ENCODE data around the gene PPP2R3A.
A peak's percentile ranks its signal among the peaks of the same experiment; 100 is the strongest.
"Not testable (repeated sequence)": the region's sequence is repeated elsewhere in the genome, so short reads cannot be mapped to it uniquely, and the experiment has no call there.

The PPP2R3A gene

GRCh38 chr3:136106101-136106500 is 140.6 kb downstream of the PPP2R3A start:
- DNase-seq (ENCODE audit: low read depth): no peak

- DNase-seq (ENCODE audit: low read depth): no peak
Observed at GRCh38 chr3:136109499-136109898, 144.0 kb downstream of the PPP2R3A start.

GRCh38 chr3:136110481-136110880 is 145.0 kb downstream of the PPP2R3A start:
- no peak for DNase-seq (ENCODE audit: low read depth)

GRCh38 chr3:136114421-136114820 is 148.9 kb downstream of the PPP2R3A start:
- DNase-seq (ENCODE audit: low read depth): peak; percentile 78

GRCh38 chr3:136119332-136119731 is 153.8 kb downstream of the PPP2R3A start:
- DNase-seq (ENCODE audit: low read depth): not testable (repeated sequence)

GRCh38 chr3:136119783-136120182 is 154.3 kb downstream of the PPP2R3A start:
- DNase-seq (ENCODE audit: low read depth): not testable (repeated sequence)

- DNase-seq (ENCODE audit: low read depth): peak; percentile 31
Observed at GRCh38 chr3:136120373-136121348, 155.1 kb downstream of the PPP2R3A start.

- peak; percentile 58 for DNase-seq (ENCODE audit: low read depth)
Observed at GRCh38 chr3:136122006-136122405, 156.5 kb downstream of the PPP2R3A start.

GRCh38 chr3:136131647-136132046 is 166.1 kb downstream of the PPP2R3A start:
- DNase-seq (ENCODE audit: low read depth): not testable (repeated sequence)

GRCh38 chr3:136134091-136134490 is 168.6 kb downstream of the PPP2R3A start:
- no peak for DNase-seq (ENCODE audit: low read depth)

- no peak for DNase-seq (ENCODE audit: low read depth)
Observed at GRCh38 chr3:136135039-136135802, 169.7 kb downstream of the PPP2R3A start.

- DNase-seq (ENCODE audit: low read depth): no peak
Observed at GRCh38 chr3:136136454-136136853, 170.9 kb downstream of the PPP2R3A start.

GRCh38 chr3:136141291-136141785 is 175.8 kb downstream of the PPP2R3A start:
- no peak for DNase-seq (ENCODE audit: low read depth)

GRCh38 chr3:136141891-136142290 is 176.4 kb downstream of the PPP2R3A start:
- no peak for DNase-seq (ENCODE audit: low read depth)

- DNase-seq (ENCODE audit: low read depth): peak; percentile 88
Observed at GRCh38 chr3:136142592-136142991, 177.1 kb downstream of the PPP2R3A start.

GRCh38 chr3:136144397-136144796 is 178.9 kb downstream of the PPP2R3A start:
- not testable (repeated sequence) for DNase-seq (ENCODE audit: low read depth)

GRCh38 chr3:136146981-136147729 is 181.6 kb downstream of the PPP2R3A start:
- DNase-seq (ENCODE audit: low read depth): no peak

- DNase-seq (ENCODE audit: low read depth): peak; percentile 49
Observed at GRCh38 chr3:136149667-136150066, 184.1 kb downstream of the PPP2R3A start.

GRCh38 chr3:136151219-136151618 is 185.7 kb downstream of the PPP2R3A start:
- DNase-seq (ENCODE audit: low read depth): no peak

GRCh38 chr3:136152176-136152843 is 186.8 kb downstream of the PPP2R3A start:
- no peak for DNase-seq (ENCODE audit: low read depth)

GRCh38 chr3:136152963-136153362 is 187.4 kb downstream of the PPP2R3A start:
- no peak for DNase-seq (ENCODE audit: low read depth)
